ENCODE results near the gene IPCEF1. TPM values are rescaled to one million over a fixed set of nuclear protein-coding genes. Genes with fewer than 3 reads are reported as not detected.

IPCEF1 gene
- total RNA-seq, 1 experiment from 2014 or later, result 6.6 TPM

DNA sequence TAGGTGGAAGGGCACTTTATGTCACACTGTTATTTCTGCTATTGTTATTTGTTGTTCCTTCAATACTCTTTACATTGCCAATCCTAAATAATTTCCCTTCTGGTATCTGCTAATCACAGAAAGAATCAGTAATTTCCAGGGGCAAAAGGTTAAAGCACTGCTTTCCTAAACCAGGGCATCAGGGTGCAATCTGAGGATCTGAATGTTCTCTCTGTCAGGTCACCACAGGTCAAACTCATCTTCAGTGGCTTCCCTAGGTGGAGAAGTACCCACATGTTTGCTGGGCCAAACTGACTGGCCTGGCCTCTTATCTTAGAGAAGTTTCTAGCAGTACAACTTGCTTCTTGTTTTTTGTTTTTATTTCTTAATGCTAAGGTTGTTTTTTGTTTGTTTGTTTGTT lies 198.9 kb downstream of the IPCEF1 start:
- H3K4me3 ChIP-seq (ENCODE audit: insufficient read depth, low read depth, low read length), result no peak overlapping the region
- no peak for DNase-seq
- no peaks in the 10 kb centered on the region for H3K36me3 ChIP-seq (replicated peaks; ENCODE audit: control insufficient read depth, insufficient read depth, low read length)
- no peaks in the 10 kb centered on the region for H3K27me3 ChIP-seq (ENCODE audit: control insufficient read depth, insufficient read depth, low read length)

DNA sequence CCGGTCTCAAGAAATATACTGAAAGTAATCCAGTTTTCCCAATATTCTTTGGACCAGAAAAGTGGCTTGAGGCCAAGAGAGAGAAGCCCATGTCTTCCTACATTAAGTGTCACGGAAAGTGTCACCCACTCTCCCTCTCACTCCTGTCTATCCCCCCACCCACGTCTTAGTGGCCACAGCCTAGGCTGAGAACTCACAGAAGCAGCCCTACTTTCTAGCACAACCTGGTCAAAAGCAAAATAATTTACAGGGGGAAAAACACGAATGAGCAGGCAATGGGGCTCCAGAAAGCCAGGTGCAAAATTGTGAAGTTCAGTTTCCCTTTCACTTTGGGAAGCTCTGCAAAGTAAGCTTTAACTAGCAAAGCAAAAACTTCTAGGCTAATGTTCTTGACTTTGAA lies 199.5 kb downstream of the IPCEF1 start:
- H3K27me3 ChIP-seq (ENCODE audit: control insufficient read depth, insufficient read depth, low read length), result no peaks in the 10 kb centered on the region
- H3K4me3 ChIP-seq (ENCODE audit: insufficient read depth, low read depth, low read length), result no peak overlapping the region
- H3K36me3 ChIP-seq (replicated peaks; ENCODE audit: control insufficient read depth, insufficient read depth, low read length), result no peaks in the 10 kb centered on the region

DNA sequence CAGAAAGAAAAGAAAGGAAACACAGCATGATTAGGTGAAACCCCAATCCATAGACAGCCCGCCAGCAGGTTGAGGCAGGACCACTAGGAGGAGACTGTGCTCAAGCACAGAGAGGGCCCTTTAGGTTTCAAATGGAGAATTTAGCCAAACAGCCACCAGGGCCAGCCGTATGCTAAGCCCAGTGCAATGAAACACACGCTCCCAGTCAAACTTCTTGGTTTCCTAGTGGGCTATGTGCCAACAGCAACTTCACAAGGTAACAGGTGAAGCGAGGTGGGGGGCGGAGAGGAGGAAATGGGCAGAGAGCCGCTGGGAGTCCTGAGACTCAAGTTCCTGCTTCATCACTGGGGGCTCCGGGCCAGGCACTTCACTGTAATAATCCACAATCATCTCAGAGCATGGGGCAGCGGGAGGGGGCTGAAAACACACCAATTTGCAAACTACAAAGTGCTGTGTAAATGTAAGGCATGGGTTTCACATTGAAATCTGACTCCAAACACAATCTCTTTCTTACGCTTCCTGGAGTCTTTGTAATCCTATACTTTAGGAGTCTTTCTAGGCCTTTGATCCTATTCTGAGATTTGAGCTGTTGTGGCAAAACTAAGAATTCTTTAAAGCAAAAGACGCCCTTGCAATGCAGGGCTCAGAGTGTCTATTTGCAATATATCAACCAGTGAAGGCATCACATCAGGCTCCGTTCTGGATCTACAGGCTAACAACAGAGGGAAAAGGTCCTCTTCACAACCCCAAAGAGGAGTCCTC lies 200.3 kb downstream of the IPCEF1 start:
- Histone ChIP-seq H3K27me3 (ENCODE audit: control insufficient read depth, insufficient read depth, low read length) (no peaks in the 10 kb centered on the region), H3K4me3 (ENCODE audit: insufficient read depth, low read depth, low read length) (no peak overlapping the region), H3K36me3 (replicated peaks; ENCODE audit: control insufficient read depth, insufficient read depth, low read length) (no peaks in the 10 kb centered on the region)
- DNase-seq, result peak; percentile 12

More for the DNA sequence above, 199.5 kb downstream of the IPCEF1 start:
- DNase-seq, result no peak

DNA sequence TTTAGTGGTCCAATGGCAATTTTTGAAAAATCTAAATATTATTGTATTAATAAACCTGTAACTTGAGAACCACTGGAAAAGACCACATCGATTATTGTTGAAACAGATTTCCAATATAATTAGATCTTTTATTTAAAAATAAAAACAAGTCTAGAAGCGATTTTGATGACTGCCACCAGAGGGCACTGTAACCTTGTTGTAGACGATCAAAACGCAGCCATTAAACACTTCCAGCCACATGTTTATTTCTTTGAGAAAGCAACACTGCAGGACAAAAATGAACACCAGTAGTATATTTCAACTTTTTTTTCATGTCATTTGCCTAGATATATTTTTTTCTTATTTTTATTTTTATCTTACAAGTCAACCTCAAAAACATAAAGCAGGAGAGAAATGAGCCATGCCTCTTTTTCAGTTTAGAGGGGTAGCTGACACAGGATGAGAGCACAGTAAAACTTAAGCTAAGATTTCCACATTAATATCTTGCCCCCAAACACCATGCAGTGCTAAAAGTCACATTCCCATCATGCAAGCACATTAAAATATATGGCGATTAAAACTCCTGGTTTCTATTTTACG lies 202.1 kb downstream of the IPCEF1 start:
- DNase-seq, result peak; percentile 18
- H3K27me3 ChIP-seq (ENCODE audit: control insufficient read depth, insufficient read depth, low read length), result no peaks in the 10 kb centered on the region
- no peak overlapping the region for H3K4me3 ChIP-seq (ENCODE audit: insufficient read depth, low read depth, low read length)
- no peaks in the 10 kb centered on the region for H3K36me3 ChIP-seq (replicated peaks; ENCODE audit: control insufficient read depth, insufficient read depth, low read length)

DNA sequence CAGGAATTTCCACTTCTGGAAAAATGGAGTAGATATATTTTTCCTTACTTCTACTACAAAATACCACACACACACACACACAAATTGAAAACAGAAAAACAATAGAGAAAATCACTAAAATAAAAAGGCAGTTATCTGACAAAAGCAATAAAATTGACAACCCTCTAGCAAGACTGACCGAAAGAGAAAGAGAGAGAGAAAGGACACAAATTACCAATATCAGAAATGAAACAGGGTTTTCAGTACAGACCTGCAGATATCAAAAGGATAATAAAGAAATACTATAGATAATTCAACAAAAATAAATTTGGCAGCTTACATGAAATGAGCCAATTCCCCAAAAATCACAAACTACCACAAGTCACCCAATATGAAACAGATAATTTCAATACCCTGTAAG lies 212.8 kb downstream of the IPCEF1 start:
- Histone ChIP-seq H3K4me3 (ENCODE audit: insufficient read depth, low read depth, low read length) (no peak overlapping the region), H3K27me3 (ENCODE audit: control insufficient read depth, insufficient read depth, low read length) (no peaks in the 10 kb centered on the region), H3K36me3 (replicated peaks; ENCODE audit: control insufficient read depth, insufficient read depth, low read length) (no peaks in the 10 kb centered on the region)
- DNase-seq, result no peak

DNA sequence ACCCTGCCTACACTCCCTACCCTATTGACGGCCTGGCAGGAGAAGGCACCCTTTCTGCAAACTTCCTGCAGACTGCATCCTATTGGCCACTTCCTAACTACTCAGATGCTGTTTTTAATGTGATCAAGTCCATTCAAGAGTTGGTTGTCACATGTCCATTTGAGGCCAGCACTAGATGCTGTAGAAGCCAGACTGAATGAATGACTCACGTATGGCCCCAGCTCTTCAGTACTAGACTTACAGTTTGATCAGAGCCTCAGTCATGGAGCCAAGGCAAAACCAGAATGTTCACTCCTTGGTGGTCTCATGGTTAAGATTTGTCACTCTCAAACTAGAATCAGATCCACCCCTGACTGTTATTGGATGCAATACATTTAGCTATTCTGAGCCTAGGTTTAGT lies 215.9 kb downstream of the IPCEF1 start:
- Histone ChIP-seq H3K27me3 (ENCODE audit: control insufficient read depth, insufficient read depth, low read length) (no peaks in the 10 kb centered on the region), H3K36me3 (replicated peaks; ENCODE audit: control insufficient read depth, insufficient read depth, low read length) (no peaks in the 10 kb centered on the region), H3K4me3 (ENCODE audit: insufficient read depth, low read depth, low read length) (no peak overlapping the region)
- no peak for DNase-seq

DNA sequence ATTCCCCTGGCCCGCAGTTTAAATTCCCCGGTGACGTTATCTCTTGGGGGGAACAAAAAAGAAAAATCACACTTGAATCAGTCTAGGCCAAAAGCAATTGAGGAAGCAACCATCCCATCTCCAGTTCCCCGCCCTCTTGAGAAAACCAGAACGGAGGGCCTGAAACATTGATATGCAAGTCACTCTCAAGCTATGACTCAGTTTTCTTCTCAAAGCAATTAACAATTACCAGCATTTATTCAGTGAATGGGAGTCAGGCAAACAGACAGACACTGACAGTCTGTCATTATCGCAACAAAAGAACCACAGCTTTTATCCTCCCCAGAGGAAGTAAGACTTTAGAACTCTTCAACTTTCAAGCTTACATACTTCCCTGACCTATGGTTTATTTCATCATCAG lies 216.7 kb downstream of the IPCEF1 start:
- no peak for DNase-seq
- no peak overlapping the region for H3K4me3 ChIP-seq (ENCODE audit: insufficient read depth, low read depth, low read length)
- no peaks in the 10 kb centered on the region for H3K36me3 ChIP-seq (replicated peaks; ENCODE audit: control insufficient read depth, insufficient read depth, low read length)
- no peaks in the 10 kb centered on the region for H3K27me3 ChIP-seq (ENCODE audit: control insufficient read depth, insufficient read depth, low read length)

DNA sequence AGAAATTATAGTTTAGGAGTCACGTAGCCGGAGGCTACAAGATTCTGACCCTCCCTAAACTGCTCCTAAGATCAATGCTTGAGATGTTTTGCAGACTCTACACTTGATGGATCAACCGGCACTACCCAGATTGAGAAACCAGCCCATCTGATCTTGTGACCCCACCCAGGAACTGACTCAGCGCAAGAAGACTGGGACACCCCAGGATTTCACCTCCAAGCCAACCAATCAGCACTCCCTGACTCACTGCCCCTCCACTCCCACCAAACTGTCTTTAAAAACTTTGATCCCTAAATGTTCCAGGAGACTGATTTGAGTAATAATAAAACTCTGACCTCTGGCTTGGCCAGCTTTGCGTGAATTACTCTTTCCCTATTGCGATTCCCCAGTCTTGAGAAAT lies 217.8 kb downstream of the IPCEF1 start:
- Histone ChIP-seq H3K36me3 (replicated peaks; ENCODE audit: control insufficient read depth, insufficient read depth, low read length) (no peaks in the 10 kb centered on the region), H3K4me3 (ENCODE audit: insufficient read depth, low read depth, low read length) (no peak overlapping the region), H3K27me3 (ENCODE audit: control insufficient read depth, insufficient read depth, low read length) (no peaks in the 10 kb centered on the region)
- DNase-seq, result no peak

DNA sequence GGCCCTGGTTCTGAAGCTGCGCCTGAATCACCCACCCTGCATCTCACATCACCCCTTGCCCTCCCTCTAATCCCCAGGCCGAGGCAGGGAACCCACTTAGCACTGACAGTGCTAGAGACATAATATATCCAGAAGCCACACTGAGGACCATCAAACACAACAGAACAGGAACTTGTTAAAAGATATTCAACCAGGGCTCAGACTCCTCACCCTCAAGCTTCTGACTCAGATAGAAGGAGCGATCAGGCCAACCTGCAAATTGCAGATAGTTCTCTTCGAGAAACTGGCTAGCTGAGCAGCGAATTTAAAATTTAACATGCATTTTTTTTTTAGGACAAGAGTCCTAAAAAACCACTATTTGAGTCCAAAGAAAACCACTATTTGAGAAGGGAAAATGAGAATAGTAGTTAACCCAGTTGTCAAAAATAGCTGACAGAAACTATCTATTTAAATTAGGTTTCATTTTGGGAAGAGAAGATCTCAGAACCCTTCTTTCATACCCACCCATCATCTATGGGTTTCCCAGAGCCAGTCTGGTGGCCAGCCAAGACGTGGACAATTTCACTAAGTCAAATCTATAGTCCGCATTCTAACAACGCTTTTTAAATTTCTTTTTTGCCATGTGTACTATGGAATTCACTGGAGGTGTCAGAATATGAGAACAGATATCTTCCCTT lies 222.0 kb downstream of the IPCEF1 start:
- Histone ChIP-seq H3K36me3 (replicated peaks; ENCODE audit: control insufficient read depth, insufficient read depth, low read length) (no peaks in the 10 kb centered on the region), H3K4me3 (ENCODE audit: insufficient read depth, low read depth, low read length) (no peak overlapping the region), H3K27me3 (ENCODE audit: control insufficient read depth, insufficient read depth, low read length) (no peaks in the 10 kb centered on the region)
- DNase-seq, result no peak

DNA sequence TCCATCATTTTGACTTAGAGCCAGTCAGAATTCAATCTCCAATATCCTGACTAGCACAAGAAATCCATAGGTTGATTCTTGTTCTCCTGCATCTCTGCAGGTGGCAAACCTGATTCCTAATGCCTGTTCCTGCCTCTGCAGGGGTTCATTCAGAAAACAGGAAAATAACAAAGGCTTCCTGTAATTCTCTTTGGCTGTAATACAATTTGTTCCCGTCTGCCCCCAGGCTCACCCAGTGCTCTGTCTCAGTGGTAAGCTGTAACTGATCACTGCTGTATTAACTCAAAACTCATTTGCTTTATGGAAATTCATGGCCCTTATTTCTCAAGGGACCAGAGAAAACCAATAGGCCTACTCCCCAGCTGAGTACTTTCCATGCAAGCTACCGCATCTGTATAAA lies 228.9 kb downstream of the IPCEF1 start:
- Histone ChIP-seq H3K4me3 (ENCODE audit: insufficient read depth, low read depth, low read length) (no peak overlapping the region), H3K27me3 (ENCODE audit: control insufficient read depth, insufficient read depth, low read length) (no peaks in the 10 kb centered on the region), H3K36me3 (replicated peaks; ENCODE audit: control insufficient read depth, insufficient read depth, low read length) (no peaks in the 10 kb centered on the region)
- DNase-seq, result peak; percentile 32

DNA sequence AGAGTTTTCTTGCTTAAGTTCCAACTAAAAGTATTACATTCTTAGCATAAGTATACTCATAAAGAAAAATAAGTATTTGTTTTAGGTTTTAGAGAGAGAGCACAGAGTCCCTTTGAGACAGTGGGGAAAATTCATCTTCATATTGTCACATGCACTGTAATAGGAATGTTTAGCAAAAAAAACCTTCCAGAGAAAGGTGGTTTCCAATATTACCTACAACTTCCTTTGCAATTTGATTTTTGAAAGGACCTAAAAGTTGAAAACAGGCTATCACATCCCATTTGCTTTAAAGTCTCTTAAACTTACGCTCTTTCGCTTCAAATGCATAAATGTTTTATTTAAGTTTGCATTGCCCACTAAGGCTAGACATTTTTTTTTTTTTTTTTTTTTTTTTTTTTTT lies 231.2 kb downstream of the IPCEF1 start:
- no peaks in the 10 kb centered on the region for H3K36me3 ChIP-seq (replicated peaks; ENCODE audit: control insufficient read depth, insufficient read depth, low read length)
- H3K27me3 ChIP-seq (ENCODE audit: control insufficient read depth, insufficient read depth, low read length), result no peaks in the 10 kb centered on the region
- no peak overlapping the region for H3K4me3 ChIP-seq (ENCODE audit: insufficient read depth, low read depth, low read length)
- no peak for DNase-seq

DNA sequence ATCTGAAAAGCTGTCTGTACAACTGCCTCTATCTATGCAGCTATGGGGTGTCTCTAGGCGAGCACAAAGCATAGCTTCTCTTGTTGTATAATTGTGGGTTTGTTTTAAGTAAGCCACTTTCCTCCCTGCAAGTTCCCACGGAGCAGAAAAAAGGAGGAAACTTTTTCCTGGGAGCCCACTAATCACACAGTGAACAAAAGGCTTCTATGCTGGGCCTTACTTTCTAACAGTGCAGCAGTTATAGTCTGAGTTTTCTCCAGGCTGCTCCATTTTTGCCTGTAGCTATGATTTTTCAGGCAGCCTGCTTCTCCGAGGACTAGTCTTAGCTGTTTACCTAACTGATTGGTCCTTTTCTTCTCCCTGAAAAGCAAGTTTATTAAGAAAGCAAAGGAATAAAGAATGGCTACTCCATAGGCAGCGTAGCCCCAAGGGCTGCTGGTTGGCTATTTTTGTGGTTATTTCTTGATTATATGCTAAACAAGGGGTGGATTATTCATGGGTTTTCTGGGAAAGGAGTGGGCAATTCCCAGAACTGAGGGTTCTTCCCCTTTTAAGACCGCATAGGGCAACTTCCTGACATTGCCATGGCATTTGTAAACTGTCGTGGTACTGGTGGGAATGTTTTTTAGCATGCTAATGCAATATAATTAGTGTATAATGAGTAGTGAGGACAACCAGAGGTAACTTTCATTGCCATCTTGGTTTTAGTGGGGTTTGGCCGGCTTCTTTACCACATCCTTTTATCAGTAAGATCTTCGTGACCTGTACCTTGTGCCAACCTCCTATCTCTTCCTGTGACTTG lies 233.2 kb downstream of the IPCEF1 start:
- no peak for DNase-seq
- Histone ChIP-seq H3K4me3 (ENCODE audit: insufficient read depth, low read depth, low read length) (no peak overlapping the region), H3K36me3 (replicated peaks; ENCODE audit: control insufficient read depth, insufficient read depth, low read length) (no peaks in the 10 kb centered on the region), H3K27me3 (ENCODE audit: control insufficient read depth, insufficient read depth, low read length) (no peaks in the 10 kb centered on the region)

DNA sequence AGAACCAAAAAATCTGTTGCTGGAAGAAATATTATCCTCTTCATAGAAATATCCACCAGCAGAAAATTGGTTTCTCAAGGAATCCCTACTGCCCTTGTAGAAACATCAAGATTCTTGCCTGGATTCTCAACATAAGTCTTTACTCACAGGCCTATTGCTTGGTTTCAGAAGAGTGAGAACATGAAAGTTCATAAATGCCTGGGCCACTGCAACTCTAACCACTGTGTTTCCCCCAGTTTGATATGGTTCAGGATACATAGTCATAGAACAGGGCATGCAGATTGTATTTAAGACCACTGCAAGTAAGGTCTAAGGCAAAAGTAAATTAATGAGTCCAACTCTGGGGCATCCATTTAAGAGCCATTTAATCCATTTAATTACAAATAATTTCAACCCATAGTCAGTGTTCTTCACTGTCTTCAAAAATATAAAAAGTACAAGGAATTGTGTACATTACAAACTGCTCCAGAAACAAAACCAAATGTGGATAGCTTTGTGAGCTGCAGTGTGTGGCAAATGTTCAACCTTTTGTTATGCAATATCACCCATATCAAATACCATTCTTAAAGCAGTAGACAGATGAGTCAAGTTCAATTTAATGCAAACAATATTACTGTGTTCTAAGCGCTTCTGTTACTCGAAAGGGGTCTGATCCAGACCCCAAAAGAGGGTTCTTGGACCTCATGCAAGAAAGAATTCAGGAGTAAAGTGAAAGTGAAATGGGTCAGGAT lies 234.2 kb downstream of the IPCEF1 start:
- DNase-seq, result no peak
- no peaks in the 10 kb centered on the region for H3K36me3 ChIP-seq (replicated peaks; ENCODE audit: control insufficient read depth, insufficient read depth, low read length)
- H3K27me3 ChIP-seq (ENCODE audit: control insufficient read depth, insufficient read depth, low read length), result no peaks in the 10 kb centered on the region
- no peak overlapping the region for H3K4me3 ChIP-seq (ENCODE audit: insufficient read depth, low read depth, low read length)

DNA sequence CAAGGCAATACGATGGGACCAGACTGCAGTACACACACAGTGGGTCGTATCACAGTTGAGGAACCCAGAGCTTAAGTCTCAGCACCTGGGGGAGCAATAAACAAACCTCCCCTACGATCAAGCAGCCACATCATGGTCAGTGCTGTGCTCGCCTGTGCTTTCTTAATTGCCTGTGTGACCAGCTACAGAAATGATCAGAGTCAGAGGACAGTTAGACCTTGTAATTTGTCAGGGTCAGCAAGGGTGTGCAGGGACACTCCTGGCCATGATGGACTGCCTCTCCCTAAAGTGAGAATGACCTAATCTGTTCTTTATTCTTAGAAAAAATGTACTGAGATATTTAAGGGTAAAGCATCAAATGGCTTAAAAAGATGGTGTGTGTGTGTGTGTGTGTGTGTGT lies 239.1 kb downstream of the IPCEF1 start:
- Histone ChIP-seq H3K27me3 (ENCODE audit: control insufficient read depth, insufficient read depth, low read length) (no peaks in the 10 kb centered on the region), H3K36me3 (replicated peaks; ENCODE audit: control insufficient read depth, insufficient read depth, low read length) (no peaks in the 10 kb centered on the region), H3K4me3 (ENCODE audit: insufficient read depth, low read depth, low read length) (no peak overlapping the region)
- DNase-seq, result no peak

All from H7 (cell line).